Measurements from ENCODE around the gene FEZF1.

Gene FEZF1

GRCh38 chr7:122310119-122311021 lies 5.8 kb upstream of the FEZF1 start:
- H3K4me3 Mint-ChIP-seq, result peak overlapping the region; percentile 42 to 74 (median 57)
- TF ChIP-seq CTCF (IDR thresholded peaks at IDR 0.05; ENCODE audit: unreplicated experiment in 3 of 3), result no peak

GRCh38 chr7:122309421-122309820 lies 4.9 kb upstream of the FEZF1 start:
- no peaks in the 10 kb centered on the region for H3K36me3 Mint-ChIP-seq (ENCODE audit: low read depth)
- peaks cover 3% of the 10 kb centered on the region for H3K9me3 Mint-ChIP-seq
- no peak for TF ChIP-seq CTCF (IDR thresholded peaks at IDR 0.05; ENCODE audit: unreplicated experiment in 3 of 3)
- peaks cover 100% of the 10 kb centered on the region for H3K27me3 Mint-ChIP-seq (ENCODE audit: low read depth)
- no peak overlapping the region for H3K27ac Mint-ChIP-seq
- H3K4me3 Mint-ChIP-seq, result peak overlapping the region in 2 of 3 experiments; percentile 57 to 74
- peaks cover 35% of the 10 kb centered on the region for H3K4me1 Mint-ChIP-seq

More at GRCh38 chr7:122310119-122311021, 5.8 kb upstream of the FEZF1 start:
- peaks cover 100% of the 10 kb centered on the region for H3K27me3 Mint-ChIP-seq (ENCODE audit: low read depth)
- no peak overlapping the region for H3K27ac Mint-ChIP-seq
- peaks cover 28% of the 10 kb centered on the region for H3K4me1 Mint-ChIP-seq
- peaks cover 5% of the 10 kb centered on the region for H3K9me3 Mint-ChIP-seq
- H3K36me3 Mint-ChIP-seq (ENCODE audit: low read depth), result no peaks in the 10 kb centered on the region

- Mint-ChIP-seq H3K4me1 (peaks cover 37% of the 10 kb centered on the region), H3K36me3 (ENCODE audit: low read depth) (no peaks in the 10 kb centered on the region), H3K4me3 (no peak overlapping the region), H3K9me3 (no peaks in the 10 kb centered on the region), H3K27me3 (ENCODE audit: low read depth) (peaks cover 100% of the 10 kb centered on the region), H3K27ac (no peak overlapping the region)
- no peak for TF ChIP-seq CTCF (IDR thresholded peaks at IDR 0.05; ENCODE audit: unreplicated experiment in 3 of 3)
Observed at GRCh38 chr7:122307228-122307621, 2.7 kb upstream of the FEZF1 start.

GRCh38 chr7:122306320-122307227 lies 2.0 kb upstream of the FEZF1 start:
- peaks cover 37% of the 10 kb centered on the region for H3K4me1 Mint-ChIP-seq
- no peaks in the 10 kb centered on the region for H3K9me3 Mint-ChIP-seq
- peak overlapping the region; percentile 76 to 79 (median 78) for H3K4me3 Mint-ChIP-seq
- no peak for TF ChIP-seq CTCF (IDR thresholded peaks at IDR 0.05; ENCODE audit: unreplicated experiment in 3 of 3)
- H3K27me3 Mint-ChIP-seq (ENCODE audit: low read depth), result peaks cover 100% of the 10 kb centered on the region
- no peaks in the 10 kb centered on the region for H3K36me3 Mint-ChIP-seq (ENCODE audit: low read depth)
- no peak overlapping the region for H3K27ac Mint-ChIP-seq

GRCh38 chr7:122305475-122306319 lies 1.1 kb upstream of the FEZF1 start:
- no peaks in the 10 kb centered on the region for H3K36me3 Mint-ChIP-seq (ENCODE audit: low read depth)
- TF ChIP-seq CTCF (IDR thresholded peaks at IDR 0.05; ENCODE audit: unreplicated experiment in 3 of 3), result no peak
- H3K9me3 Mint-ChIP-seq, result no peaks in the 10 kb centered on the region
- H3K27me3 Mint-ChIP-seq (ENCODE audit: low read depth), result peaks cover 100% of the 10 kb centered on the region
- peaks cover 31% of the 10 kb centered on the region for H3K4me1 Mint-ChIP-seq
- H3K27ac Mint-ChIP-seq, result no peak overlapping the region
- H3K4me3 Mint-ChIP-seq, result peak overlapping the region; percentile 76 to 79 (median 78)

All from nephron (organoid).